IMR-90 (cell line): Measurements from ENCODE around the gene AZIN2. TPM values are rescaled to one million over a fixed set of nuclear protein-coding genes. Genes with fewer than 3 reads are reported as not detected.
A peak's percentile ranks its signal among the peaks of the same experiment; 100 is the strongest.

ENCODE experiments used
- ATAC-seq: fragments of 200-7000 bp; cut with Tn5 transposase; 2 replicates; pipeline ENCODE4 v1.9.1; 2020; ENCODE audit warnings: low read depth, mild to moderate bottlenecking, moderate library complexity
- BruUV-seq: library from RNA; stranded (reverse); fragments of 400-500 nt; replicated peaks from 2 replicates; lab custom pipeline; 2021; lab: Mats Ljungman, UMichigan
- CTCF ChIA-PET: fragments of 300-600 bp; formaldehyde crosslinking; extraction: SDS; loops from one replicate; lab custom pipeline; 2021; ENCODE audit warnings: antibody characterized with exemption; lab: Yijun Ruan, JAX
- POLR2A ChIA-PET: fragments of 300-600 bp; sonication (Branson Sonifier 250); formaldehyde crosslinking; loops from one replicate; lab custom pipeline; 2022; ENCODE audit warnings: antibody characterized with exemption; ENCODE audit not compliant: unreplicated experiment; lab: Charles Lee
- DNase-seq: peaks from one replicate; pipeline ENCODE4 v3.0.0; 2013
- H2AFZ ChIP-seq: replicated peaks from 2 replicates; pipeline ENCODE3; 2013; ENCODE audit warnings: low read length, mild to moderate bottlenecking; ENCODE audit not compliant: poor library complexity
- H2AK5ac ChIP-seq: 2 replicates; pipeline ENCODE4 v1.6.1; 2013; ENCODE audit warnings: low read depth, low read length, inconsistent platforms
- H2AK9ac ChIP-seq: replicated peaks from 2 replicates; pipeline ENCODE3; 2013; ENCODE audit warnings: mild to moderate bottlenecking, low read depth, low read length, moderate library complexity; ENCODE audit not compliant: poor library complexity
- H2BK120ac ChIP-seq: 2 replicates; pipeline ENCODE4 v1.6.1; 2013; ENCODE audit warnings: low read depth, low read length, inconsistent platforms
- H2BK15ac ChIP-seq: 3 replicates; pipeline ENCODE4 v1.6.1; 2013; ENCODE audit warnings: low read depth, low read length, inconsistent platforms
- H2BK20ac ChIP-seq: 2 replicates; pipeline ENCODE4 v1.6.1; 2013; ENCODE audit warnings: low read depth, mild to moderate bottlenecking, inconsistent platforms, low read length, moderate library complexity
- H2BK5ac ChIP-seq: 2 replicates; pipeline ENCODE4 v1.6.1; 2013; ENCODE audit warnings: mild to moderate bottlenecking, low read depth, low read length, inconsistent platforms; ENCODE audit not compliant: poor library complexity, severe bottlenecking
- H3K14ac ChIP-seq: replicated peaks from 2 replicates; pipeline ENCODE4 v1.6.1; 2013; ENCODE audit warnings: low read depth, low read length, inconsistent platforms
- H3K18ac ChIP-seq: 2 replicates; pipeline ENCODE4 v1.6.1; 2013; ENCODE audit warnings: low read depth, low read length, control low read depth
- H3K23ac ChIP-seq: 2 replicates; pipeline ENCODE4 v1.6.1; 2013; ENCODE audit warnings: low read depth, low read length, inconsistent platforms
- H3K27ac ChIP-seq: 2 replicates; pipeline ENCODE4 v1.5.1; 2013; ENCODE audit warnings: mild to moderate bottlenecking, control low read depth, low read length; ENCODE audit not compliant: insufficient read depth
- H3K27me3 ChIP-seq: 2 replicates; pipeline ENCODE4 v1.6.1; 2013; ENCODE audit warnings: low read length; ENCODE audit not compliant: control insufficient read depth, insufficient read depth
- H3K36me3 ChIP-seq: 2 replicates; pipeline ENCODE4 v1.6.1; 2013; ENCODE audit warnings: low read length, mixed read lengths; ENCODE audit not compliant: control insufficient read depth, insufficient read depth
- H3K4ac ChIP-seq: 2 replicates; pipeline ENCODE4 v1.6.1; 2013; ENCODE audit warnings: low read depth, low read length, inconsistent platforms
- H3K4me1 ChIP-seq: 2 replicates; pipeline ENCODE4 v1.6.1; 2013; ENCODE audit warnings: low read length, mixed read lengths; ENCODE audit not compliant: control insufficient read depth, insufficient read depth
- H3K4me2 ChIP-seq: 2 replicates; pipeline ENCODE4 v1.6.1; 2013; ENCODE audit warnings: low read depth, mild to moderate bottlenecking, control low read depth, low read length, moderate library complexity
- H3K4me3 ChIP-seq: 2 replicates; pipeline ENCODE4 v1.5.1; 2013; ENCODE audit warnings: low read depth, mild to moderate bottlenecking, control low read depth, low read length, moderate library complexity; ENCODE audit not compliant: insufficient read depth
- H3K56ac ChIP-seq: 2 replicates; pipeline ENCODE4 v1.6.1; 2013; ENCODE audit warnings: low read length, inconsistent platforms; ENCODE audit not compliant: insufficient read depth; ENCODE audit errors: extremely low read depth
- H3K79me1 ChIP-seq, 2 experiments: 2 replicates each; pipeline ENCODE4 v1.6.1; 2013; ENCODE audit warnings: low read length in 2 of 2, inconsistent platforms in 1 of 2, low read depth in 1 of 2
- H3K9ac ChIP-seq: 2 replicates; pipeline ENCODE4 v1.6.1; 2013; ENCODE audit warnings: low read depth, low read length, control low read depth
- H3K9me1 ChIP-seq: 2 replicates; pipeline ENCODE4 v1.6.1; 2013; ENCODE audit warnings: low read length, inconsistent platforms; ENCODE audit not compliant: insufficient read depth
- H3K9me3 ChIP-seq: 2 replicates; pipeline ENCODE4 v1.6.1; 2013; ENCODE audit warnings: low read length; ENCODE audit not compliant: control insufficient read depth, insufficient read depth
- H4K20me1 ChIP-seq: 2 replicates; pipeline ENCODE4 v1.6.1; 2013; ENCODE audit warnings: low read length, inconsistent platforms; ENCODE audit not compliant: insufficient read depth
- H4K5ac ChIP-seq: 2 replicates; pipeline ENCODE4 v1.6.1; 2013; ENCODE audit warnings: mild to moderate bottlenecking, low read depth, low read length, control low read depth
- H4K8ac ChIP-seq, 2 experiments: 2 replicates each; pipeline ENCODE4 v1.6.1; 2013; ENCODE audit warnings: low read depth in 2 of 2, low read length in 2 of 2, control low read depth in 1 of 2, inconsistent platforms in 1 of 2
- H4K91ac ChIP-seq: 2 replicates; pipeline ENCODE4 v1.6.1; 2013; ENCODE audit warnings: low read depth, low read length, inconsistent platforms; ENCODE audit not compliant: insufficient read depth
- CEBPB ChIP-seq: IDR thresholded peaks from 2 replicates; pipeline ENCODE4 v1.6.1; 2012; ENCODE audit warnings: low read depth, low read length, improper control_type of control experiment
- FOS ChIP-seq: fragments of 150-350 bp; IDR thresholded peaks from 2 replicates; pipeline ENCODE4 v1.6.1; 2016; ENCODE audit warnings: low read depth, low read length
- MAFK ChIP-seq: IDR thresholded peaks from 2 replicates; pipeline ENCODE4 v1.6.1; 2012; ENCODE audit warnings: low read depth, low read length, improper control_type of control experiment
- MAZ ChIP-seq: IDR thresholded peaks from 2 replicates; pipeline ENCODE4 v1.6.1; 2012; ENCODE audit warnings: low read depth, mild to moderate bottlenecking, low read length, improper control_type of control experiment, moderate library complexity, borderline replicate concordance
- NFE2L2 ChIP-seq: fragments of 150-350 bp; IDR thresholded peaks from 2 replicates; pipeline ENCODE4 v1.6.1; 2016; ENCODE audit warnings: low read depth, mild to moderate bottlenecking, low read length
- RAD21 ChIP-seq: IDR thresholded peaks from 2 replicates; pipeline ENCODE4 v1.6.1; 2012; ENCODE audit warnings: low read length, improper control_type of control experiment
- WGBS, 2 experiments: methylation state at CpG; one replicate each; pipeline versions ENCODE4 v1.1.5 to v1.1.7; 2013; ENCODE audit warnings: missing lambda C conversion rate in 2 of 2; ENCODE audit not compliant: insufficient read length in 1 of 2; ENCODE audit errors: extremely low coverage in 2 of 2; 5-methylcytosine and 5-hydroxymethylcytosine counted together
- dilution Hi-C: fragments of 300-500 bp; cut with HindIII; formaldehyde crosslinking; loops from one replicate; pipeline ENCODE4 v1.14.3; 2018; ENCODE audit warnings: low sequenced_read_pairs; ENCODE audit not compliant: unreplicated experiment
- in situ Hi-C: fragments of 300-500 bp; cut with MboI; formaldehyde crosslinking; loops from 3 replicates; pipeline ENCODE4 v1.14.3; 2019; ENCODE audit warnings: low sequenced_read_pairs, inconsistent platforms, mixed read lengths
- intact Hi-C: fragments of 100-400 bp; cut with micrococcal nuclease; formaldehyde crosslinking; loops from 2 replicates; pipeline ENCODE4 v1.10.0; 2022
- polyA plus RNA-seq, 3 experiments: library from polyadenylated mRNA; depleted of rRNA; stranded (reverse); fragments of >200 nt; gene quantifications; 2 replicates each; pipeline ENCODE4 v1.2.3, GENCODE V29; 2012; ENCODE audit warnings: low replicate concordance in 1 of 3
- total RNA-seq: library from RNA; depleted of rRNA; stranded (reverse); fragments of >200 nt; gene quantifications from 2 replicates; pipeline ENCODE4 v1.2.3, GENCODE V29; 2012
- TF ChIP-seq, protein P1 (sequence below): fragments of 150-350 bp; IDR thresholded peaks from 2 replicates; pipeline ENCODE4 v1.6.1; 2016; ENCODE audit warnings: low read depth, mild to moderate bottlenecking, low read length, moderate library complexity, borderline replicate concordance

Gene AZIN2
- total and polyA plus RNA-seq, 2 of the 4 experiments (the other 2 are of a cell fraction), result 4.7 to 8.9 TPM

- no peak overlapping the region for H3K23ac ChIP-seq
- CTCF ChIA-PET, result no interaction called here
- H4K5ac ChIP-seq, result no peak overlapping the region
- H3K27ac ChIP-seq, result no peak overlapping the region
- 0 out of 4 replicates have a peak overlapping the region, but pooled peaks of 1 of the 2 experiments have one; percentile 5 for H4K8ac ChIP-seq
- H3K4me1 ChIP-seq, result peaks cover 3% of the 10 kb centered on the region; the same call in 1 of the 2 replicates
- H2AFZ ChIP-seq, result no peak overlapping the region
- intact Hi-C loops (no loop called here), dilution Hi-C loops (no loop called here), in situ Hi-C loops (no loop called here)
- 85% methylated on average over 7 of the region's 13 CpGs; no CpG with 5 or more reads in 1 of the 2 experiments for WGBS, 2 experiments
- no peak overlapping the region for H4K91ac ChIP-seq
- no peaks in the 10 kb centered on the region for H3K36me3 ChIP-seq
- no peak for TF ChIP-seq FOS
- TF ChIP-seq MAFK, result no peak
- no peak for TF ChIP-seq CEBPB
- no peak for TF ChIP-seq MAZ
- no peak for TF ChIP-seq RAD21
- TF ChIP-seq, protein P1, sequence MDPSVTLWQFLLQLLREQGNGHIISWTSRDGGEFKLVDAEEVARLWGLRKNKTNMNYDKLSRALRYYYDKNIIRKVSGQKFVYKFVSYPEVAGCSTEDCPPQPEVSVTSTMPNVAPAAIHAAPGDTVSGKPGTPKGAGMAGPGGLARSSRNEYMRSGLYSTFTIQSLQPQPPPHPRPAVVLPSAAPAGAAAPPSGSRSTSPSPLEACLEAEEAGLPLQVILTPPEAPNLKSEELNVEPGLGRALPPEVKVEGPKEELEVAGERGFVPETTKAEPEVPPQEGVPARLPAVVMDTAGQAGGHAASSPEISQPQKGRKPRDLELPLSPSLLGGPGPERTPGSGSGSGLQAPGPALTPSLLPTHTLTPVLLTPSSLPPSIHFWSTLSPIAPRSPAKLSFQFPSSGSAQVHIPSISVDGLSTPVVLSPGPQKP, result no peak
- TF ChIP-seq NFE2L2, result no peak
- no peak overlapping the region for H2BK15ac ChIP-seq
- no peak overlapping the region for H3K9ac ChIP-seq
- no peak overlapping the region for H3K4me3 ChIP-seq
- no TSS peak for BruUV-seq
- H3K4me2 ChIP-seq, result no peak overlapping the region
- H3K4ac ChIP-seq, result no peak overlapping the region
- H2AK9ac ChIP-seq, result no peak overlapping the region
- H3K18ac ChIP-seq, result no peak overlapping the region
- H3K27me3 ChIP-seq, result no peaks in the 10 kb centered on the region
- H3K79me1 ChIP-seq, result no peaks in the 10 kb centered on the region
- no peak overlapping the region for H2AK5ac ChIP-seq
- no peak overlapping the region for H2BK5ac ChIP-seq
- no peaks in the 10 kb centered on the region; the same call in 1 of the 2 replicates for H3K9me1 ChIP-seq
- POLR2A ChIA-PET, result no interaction called here
- H2BK120ac ChIP-seq, result no peak overlapping the region
- no peak overlapping the region for H3K56ac ChIP-seq
- ATAC-seq (no peak), DNase-seq (no peak)
- 0 out of 2 replicates have a peak overlapping the region, but pooled peaks have one; percentile 25 for H2BK20ac ChIP-seq
- H3K14ac ChIP-seq, result no peak overlapping the region
- H4K20me1 ChIP-seq, result no peaks in the 10 kb centered on the region
- H3K9me3 ChIP-seq, result no peaks in the 10 kb centered on the region
These were observed 36.6 kb downstream of the AZIN2 start for GRCh38 chr1:33117440-33118085.
